Measurements from ENCODE around the gene TCEANC2.
"Not testable (repeated sequence)": the region's sequence is repeated elsewhere in the genome, so short reads cannot be mapped to it uniquely, and the experiment has no call there.

Gene TCEANC2

DNA sequence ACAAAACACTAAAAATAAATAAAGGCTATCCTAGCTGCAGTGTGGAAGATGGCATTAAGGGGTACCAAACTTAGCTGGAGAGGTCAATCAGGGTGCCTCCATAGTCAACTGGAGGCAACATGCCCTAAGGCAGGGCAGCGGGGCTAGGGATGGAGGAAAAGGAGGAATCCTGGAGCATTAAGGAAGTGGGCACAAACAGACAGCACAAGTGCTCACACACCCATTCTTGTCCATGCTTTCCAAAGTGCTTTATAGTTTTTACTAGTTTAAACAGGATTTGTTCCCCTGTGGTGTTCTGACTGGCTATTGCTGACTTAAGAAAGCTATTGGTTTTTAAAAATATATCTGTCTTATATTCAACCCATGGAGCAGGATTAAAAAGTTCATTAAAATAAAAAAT is 33.3 kb downstream of the TCEANC2 start:
- no peak for DNase-seq (ENCODE audit: low read depth)

DNA sequence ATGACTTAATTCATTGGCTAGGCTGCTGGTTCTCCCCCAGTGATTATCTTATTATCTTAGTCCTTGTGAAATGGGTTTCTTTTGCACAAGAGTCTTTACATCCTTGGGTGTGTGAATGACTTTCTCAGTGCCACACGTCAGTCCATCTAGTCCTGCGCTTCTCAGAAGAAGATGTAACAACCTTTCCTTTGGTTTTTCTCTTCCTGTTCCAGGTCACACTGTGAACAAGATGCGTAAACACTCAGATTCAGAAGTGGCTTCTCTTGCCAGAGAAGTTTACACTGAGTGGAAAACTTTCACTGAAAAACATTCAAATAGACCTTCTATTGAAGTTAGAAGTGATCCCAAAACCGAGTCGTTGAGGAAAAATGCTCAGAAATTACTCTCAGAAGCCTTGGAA is 35.0 kb downstream of the TCEANC2 start:
- DNase-seq (ENCODE audit: low read depth): no peak

- no peak for DNase-seq (ENCODE audit: low read depth)
These were observed 38.3 kb downstream of the TCEANC2 start for GRCh38 chr1:54091666-54092065.

- DNase-seq (ENCODE audit: low read depth): no peak
These were observed 40.8 kb downstream of the TCEANC2 start for GRCh38 chr1:54094001-54094729.

DNA sequence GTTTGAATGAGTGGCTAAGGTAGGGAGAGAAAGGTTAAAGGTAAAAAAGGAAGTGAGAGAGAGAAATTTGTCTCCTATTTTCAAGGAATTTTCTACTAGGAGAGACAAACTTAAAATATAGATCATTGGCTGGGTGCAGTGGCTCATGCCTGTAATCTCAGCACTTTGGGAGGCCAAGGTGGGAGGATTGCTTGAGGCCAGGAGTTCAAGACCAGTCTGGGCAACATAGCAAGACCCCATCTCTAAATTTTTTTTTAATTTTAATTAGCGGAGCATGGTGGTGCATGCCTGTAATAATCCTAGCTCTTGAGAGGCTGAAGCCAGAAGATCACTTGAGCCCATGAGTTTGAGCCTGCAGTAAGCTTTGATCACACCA is 41.3 kb downstream of the TCEANC2 start:
- not testable (repeated sequence) for DNase-seq (ENCODE audit: low read depth)

GRCh38 chr1:54095546-54096226 is 42.3 kb downstream of the TCEANC2 start:
- DNase-seq (ENCODE audit: low read depth): no peak

GRCh38 chr1:54096227-54096876 is 42.9 kb downstream of the TCEANC2 start:
- no peak for DNase-seq (ENCODE audit: low read depth)

GRCh38 chr1:54096877-54097240 is 43.5 kb downstream of the TCEANC2 start:
- no peak for DNase-seq (ENCODE audit: low read depth)

DNA sequence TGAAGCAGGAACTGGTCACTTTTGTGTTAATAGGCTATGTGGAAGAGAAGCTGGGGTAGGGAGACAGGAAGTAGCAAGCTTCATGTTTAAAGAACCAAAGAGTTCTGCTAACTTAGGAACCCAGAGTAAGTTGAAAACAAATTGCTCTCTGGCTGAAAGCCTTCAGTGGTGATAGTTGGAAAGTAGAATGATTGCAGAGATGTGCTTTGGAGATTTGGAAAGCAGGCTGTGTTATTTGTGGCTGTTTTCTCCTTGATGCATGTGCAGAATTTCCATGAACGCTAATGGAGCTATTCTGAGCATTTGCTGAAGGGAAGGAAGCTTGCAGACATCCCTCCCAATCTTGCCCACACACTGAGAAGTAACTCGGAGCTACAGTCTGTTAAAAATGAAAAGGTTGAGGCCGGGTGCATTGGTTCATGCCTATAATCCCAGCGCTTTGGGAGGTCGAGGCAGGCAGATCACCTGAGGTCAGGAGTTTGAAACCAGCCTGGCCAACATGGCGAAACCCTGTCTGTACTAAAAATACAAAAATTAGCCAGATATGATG is 45.7 kb downstream of the TCEANC2 start:
- DNase-seq (ENCODE audit: low read depth): no peak

DNA sequence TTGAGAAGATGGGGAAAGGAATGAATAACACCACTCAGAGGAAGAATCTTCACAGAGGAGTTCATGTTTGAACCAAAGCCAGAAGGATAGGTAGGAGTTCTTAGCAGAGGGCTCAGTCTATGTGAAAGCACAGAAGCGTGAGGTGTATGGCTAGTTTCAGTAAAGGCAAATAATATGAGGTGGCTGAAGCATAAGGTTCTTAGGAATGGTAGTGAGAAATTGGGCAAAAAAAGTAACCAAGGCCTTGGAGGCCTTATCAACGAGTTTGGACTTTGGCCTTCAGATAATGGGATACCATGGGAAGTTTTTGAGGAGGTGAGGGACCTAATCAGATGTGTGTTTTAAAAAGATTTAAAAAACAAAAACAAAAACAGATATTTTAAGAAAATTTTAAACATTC is 47.1 kb downstream of the TCEANC2 start:
- DNase-seq (ENCODE audit: low read depth): no peak

DNA sequence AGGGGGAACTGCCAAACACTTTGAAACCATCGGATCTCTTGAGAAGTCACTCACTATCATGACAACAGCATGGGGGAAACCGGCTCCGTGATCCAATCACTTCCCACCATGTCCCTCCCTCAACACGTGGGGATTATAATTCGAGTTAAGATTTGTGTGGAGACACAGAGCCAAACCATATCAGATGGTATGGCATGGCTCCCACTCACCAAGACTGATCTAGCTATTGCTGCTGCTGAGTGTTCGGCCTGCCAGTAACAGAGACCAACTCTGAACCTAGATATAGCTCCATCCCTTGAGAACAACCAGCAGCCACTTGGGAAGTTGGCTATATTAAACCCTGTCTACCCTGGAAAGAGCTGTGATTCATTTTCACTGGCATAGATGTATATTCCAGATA is 50.0 kb downstream of the TCEANC2 start:
- no peak for DNase-seq (ENCODE audit: low read depth)

DNA sequence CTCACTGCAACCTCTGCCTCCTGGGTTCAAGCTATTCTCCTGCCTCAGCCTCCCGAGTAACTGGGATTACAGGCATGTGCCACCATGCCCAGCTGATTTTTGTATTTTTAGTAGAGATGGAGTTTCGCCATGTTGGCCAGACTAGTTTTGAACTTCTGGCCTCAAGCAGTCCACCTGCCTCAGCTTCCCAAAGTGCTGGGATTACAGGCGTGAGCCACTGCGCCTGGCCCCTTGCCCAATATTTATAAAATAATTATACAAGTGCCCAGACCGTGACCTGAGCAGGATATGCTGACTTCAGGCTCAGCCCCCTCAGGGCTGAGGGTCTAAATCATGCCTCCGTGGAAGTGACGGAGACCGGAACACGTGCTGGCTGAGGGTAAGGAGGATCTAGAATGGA is 51.2 kb downstream of the TCEANC2 start:
- DNase-seq (ENCODE audit: low read depth): not testable (repeated sequence)

DNA sequence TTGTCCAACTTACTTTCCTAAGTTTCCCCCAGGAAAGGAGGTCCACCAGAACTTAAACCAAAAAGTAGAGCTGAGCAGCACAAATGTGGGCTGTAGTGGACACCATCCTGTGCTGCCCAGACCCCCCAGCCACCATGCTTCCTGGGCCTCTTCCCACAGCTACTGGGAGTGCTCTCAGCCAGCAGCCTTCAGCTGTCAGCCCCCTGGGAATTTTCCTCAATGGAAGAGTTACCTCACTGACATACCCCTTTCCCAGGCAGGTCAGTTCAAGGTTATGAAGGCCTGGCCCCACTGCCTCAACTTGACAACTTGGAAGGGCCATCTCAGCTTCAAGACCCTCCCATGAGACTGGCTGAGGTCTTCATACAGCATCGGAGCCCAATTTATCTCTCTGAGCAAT is 51.7 kb downstream of the TCEANC2 start:
- DNase-seq (ENCODE audit: low read depth): no peak

- DNase-seq (ENCODE audit: low read depth): no peak
These were observed 52.4 kb downstream of the TCEANC2 start for GRCh38 chr1:54105736-54106269.

DNA sequence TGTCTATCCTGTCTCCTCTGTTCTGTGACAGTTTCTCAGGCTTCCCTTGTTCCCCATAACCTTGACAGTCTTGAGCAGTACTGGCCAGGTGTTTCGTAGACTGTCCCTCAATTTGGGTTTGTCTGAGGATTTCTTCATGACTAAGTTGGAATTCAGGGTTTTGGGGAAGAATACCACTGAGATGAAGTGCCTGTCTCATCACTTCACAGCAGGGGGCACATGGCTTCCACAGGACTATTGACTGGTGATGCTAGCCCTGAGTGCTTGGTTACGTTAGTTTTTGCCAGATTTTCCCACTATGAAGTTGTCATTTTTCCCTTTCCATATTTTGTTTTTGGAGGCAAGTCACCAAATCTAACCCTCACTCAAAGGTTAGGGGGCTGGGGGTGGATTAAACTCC is 53.7 kb downstream of the TCEANC2 start:
- peak; percentile 14 for DNase-seq (ENCODE audit: low read depth)

- no peak for DNase-seq (ENCODE audit: low read depth)
These were observed 54.7 kb downstream of the TCEANC2 start for GRCh38 chr1:54108156-54108555.

DNA sequence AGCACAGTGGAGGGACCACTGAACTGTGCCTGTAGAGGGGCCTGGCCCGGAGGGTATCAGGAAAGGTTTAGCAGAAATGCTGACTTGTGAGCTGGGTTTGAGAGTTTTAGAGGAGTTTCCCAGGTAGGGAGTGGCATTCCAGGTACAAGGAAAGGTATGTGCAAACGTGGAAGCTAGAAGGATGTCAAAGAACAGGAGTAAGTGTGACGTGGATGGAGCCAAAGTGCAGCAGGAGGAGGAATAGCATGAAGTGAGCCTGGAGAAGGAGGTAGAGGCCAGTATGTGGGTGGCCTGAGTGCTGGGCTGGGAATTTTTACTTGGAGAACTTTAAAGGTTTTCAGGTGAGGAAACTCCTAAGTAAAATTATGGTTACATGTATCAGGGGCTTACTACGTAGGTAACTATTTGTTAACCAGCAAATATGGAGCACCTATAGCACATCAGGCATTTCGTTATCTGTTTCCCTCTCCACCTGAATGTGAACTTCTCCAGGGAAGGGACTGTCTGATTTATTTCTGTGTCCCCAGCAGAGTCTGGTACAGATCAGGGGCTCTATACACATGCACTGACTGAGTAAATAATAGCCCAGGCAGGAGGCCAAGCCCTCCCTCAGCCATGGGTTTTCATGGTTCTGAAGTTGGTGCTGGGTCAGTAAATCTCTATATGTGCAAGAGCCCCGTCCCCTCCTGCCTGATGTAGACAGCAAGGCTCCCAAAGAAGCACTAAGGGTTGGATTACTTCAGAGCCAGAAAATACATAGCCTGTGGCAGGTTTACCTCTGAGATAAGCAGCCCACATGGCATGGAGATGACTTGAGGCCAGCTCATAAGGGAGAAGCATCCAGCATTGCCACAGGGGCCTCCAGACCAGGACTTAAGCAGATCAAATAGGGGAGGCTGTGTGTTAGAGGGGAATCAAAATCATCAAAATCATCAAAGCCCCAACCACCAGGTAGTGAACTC is 56.0 kb downstream of the TCEANC2 start:
- DNase-seq (ENCODE audit: low read depth): no peak

DNA sequence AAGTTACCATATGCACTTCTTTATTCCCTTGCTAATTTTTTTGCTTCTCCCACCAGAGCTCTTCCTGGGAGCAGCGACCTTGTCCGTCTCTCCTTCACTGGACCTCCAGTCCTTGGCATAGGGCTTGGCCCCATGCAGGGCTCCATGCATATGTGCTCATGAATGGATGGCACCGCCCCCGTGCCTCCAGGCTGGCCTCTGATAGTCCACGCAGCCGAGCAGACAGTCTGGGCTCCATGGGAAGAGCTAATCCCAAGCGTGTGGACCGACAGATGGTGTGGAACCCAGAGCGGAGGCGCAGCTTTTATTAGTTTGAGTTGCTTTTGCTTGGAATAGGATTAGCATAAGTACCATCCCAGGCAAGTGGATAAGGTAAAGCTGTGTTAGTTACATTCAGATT is 57.6 kb downstream of the TCEANC2 start:
- DNase-seq (ENCODE audit: low read depth): no peak

DNA sequence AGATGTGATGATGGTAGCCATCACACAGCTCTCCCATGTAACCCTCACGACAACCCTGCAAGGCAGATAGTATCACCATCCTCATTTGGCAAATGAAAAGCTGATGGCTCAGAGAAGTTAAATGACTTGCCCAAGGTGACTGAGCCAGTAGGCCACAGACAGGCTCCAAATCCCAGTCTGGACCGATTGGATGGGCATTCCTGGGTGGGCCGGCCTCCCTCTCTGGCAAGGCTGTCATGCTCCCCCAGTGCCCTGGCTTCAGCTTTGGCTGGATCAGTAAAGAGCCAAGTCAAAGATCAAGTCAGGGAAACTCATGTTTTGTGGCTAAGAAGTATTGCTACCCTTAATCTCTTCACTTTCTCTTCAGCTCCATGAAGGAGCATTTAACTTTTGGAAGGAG is 58.2 kb downstream of the TCEANC2 start:
- DNase-seq (ENCODE audit: low read depth): no peak

- no peak for DNase-seq (ENCODE audit: low read depth)
These were observed 58.6 kb downstream of the TCEANC2 start for GRCh38 chr1:54112027-54112426.

GRCh38 chr1:54112705-54113368 is 59.4 kb downstream of the TCEANC2 start:
- DNase-seq (ENCODE audit: low read depth): no peak
